C4-2B (cell line): Measurements from ENCODE around the gene RTTN.

Source experiments
- H3K27ac ChIP-seq: fragments of 450-650 bp; 2 replicates; pipeline ENCODE4 v1.5.1; 2017
- ZFX ChIP-seq: fragments of 450-650 bp; IDR thresholded peaks from 2 replicates; pipeline ENCODE4 v1.6.1; 2017
- TF ChIP-seq, protein P1 (sequence below): fragments of 450-650 bp; conservative IDR thresholded peaks from 2 replicates; pipeline ENCODE4 v1.5.1; 2017; ENCODE audit warnings: mild to moderate bottlenecking

The RTTN gene

DNA sequence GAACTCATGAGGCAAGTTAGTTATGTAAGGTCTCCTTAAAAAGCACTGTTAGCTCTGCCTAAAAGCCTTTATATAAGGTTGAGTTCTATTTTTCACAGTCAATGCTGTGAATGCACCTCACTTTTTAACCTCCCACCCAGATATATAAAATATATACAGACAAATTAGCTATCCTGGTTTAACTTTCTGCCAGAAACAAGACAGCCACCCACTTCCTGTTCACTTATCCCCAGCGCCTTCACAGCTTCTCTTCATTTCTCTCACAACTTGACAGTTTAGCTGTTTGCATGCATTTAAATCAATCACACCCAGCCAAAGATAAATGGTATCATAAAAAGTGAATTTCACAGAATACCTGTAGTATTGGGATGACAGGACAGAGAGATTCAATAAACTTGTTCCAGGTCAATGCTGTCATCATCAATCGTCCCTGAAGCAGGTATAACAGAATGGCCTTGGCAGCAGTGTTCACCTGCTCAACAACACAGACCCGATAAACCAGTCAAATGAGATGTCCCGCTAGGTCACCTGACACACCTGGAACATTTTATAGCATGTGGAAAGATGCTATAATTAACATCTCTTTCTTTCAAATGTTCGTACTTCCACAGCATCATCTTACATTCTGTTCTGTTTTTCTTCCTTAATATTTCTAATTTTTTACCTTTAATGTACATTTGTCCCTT lies 55.7 kb downstream of the RTTN start:
- H3K27ac ChIP-seq: no peak overlapping the region

DNA sequence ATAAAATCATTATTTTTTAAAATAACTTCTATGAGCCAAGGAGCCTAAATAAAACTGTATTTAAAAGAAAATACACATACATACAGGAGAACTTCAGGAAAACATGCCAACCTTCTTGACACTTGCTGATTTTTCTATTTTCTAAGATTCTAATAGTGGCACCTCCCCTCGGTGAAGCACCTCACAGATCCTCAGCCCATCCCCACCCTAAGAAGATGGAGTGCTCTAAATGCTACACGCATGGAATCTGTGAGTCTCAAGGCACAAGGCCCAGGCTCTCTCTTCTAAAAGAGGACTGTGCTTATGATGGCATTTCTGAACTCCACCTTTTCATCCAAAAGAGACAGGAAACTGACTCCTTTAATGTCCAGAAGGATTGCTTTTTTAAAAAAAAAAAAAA lies 56.3 kb downstream of the RTTN start:
- no peak overlapping the region for H3K27ac ChIP-seq
- TF ChIP-seq, protein P1, sequence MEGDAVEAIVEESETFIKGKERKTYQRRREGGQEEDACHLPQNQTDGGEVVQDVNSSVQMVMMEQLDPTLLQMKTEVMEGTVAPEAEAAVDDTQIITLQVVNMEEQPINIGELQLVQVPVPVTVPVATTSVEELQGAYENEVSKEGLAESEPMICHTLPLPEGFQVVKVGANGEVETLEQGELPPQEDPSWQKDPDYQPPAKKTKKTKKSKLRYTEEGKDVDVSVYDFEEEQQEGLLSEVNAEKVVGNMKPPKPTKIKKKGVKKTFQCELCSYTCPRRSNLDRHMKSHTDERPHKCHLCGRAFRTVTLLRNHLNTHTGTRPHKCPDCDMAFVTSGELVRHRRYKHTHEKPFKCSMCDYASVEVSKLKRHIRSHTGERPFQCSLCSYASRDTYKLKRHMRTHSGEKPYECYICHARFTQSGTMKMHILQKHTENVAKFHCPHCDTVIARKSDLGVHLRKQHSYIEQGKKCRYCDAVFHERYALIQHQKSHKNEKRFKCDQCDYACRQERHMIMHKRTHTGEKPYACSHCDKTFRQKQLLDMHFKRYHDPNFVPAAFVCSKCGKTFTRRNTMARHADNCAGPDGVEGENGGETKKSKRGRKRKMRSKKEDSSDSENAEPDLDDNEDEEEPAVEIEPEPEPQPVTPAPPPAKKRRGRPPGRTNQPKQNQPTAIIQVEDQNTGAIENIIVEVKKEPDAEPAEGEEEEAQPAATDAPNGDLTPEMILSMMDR: no peak
- TF ChIP-seq ZFX: no peak

More for the DNA sequence above, 55.7 kb downstream of the RTTN start:
- TF ChIP-seq, protein P1: no peak
- TF ChIP-seq ZFX: no peak

DNA sequence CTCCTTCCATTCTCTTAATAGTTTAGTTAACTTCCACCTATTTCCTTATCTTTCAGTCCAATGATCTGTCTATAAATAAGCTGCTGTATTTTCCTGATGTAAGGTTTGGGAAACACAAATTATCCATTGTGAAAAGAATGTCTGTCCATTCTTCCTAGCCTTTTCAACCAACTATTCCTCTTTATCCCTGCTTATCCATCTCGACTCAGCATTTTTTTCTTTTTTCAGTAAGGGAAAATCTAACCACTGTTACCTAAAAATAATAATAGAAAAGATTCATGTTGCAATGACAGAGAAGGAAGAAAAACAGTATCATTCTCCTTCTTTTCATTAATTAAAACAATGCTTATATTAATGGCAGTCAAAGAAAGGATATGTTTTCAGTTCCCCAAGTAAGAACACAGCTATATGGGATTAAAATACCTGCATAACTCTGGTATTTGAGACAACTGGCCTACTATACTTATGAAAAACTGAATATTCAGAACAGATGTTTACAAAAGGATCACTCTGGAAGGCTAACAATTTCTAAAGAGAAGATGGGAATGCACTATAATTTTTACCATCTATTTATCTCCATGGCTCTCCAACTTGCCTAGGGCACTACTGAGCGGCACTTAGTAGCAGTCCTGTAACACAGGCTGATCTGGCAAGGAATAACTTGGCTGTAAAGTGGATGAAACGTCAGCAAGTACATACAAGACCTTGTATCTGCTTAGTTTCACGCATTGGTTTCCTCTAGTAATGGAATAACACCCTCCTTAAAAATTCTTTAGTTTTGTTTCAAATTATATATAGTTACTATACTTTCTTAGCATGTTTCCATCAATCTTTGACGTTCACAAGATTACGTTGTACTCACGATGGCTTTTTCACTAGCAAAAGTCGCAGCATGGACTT lies 57.2 kb downstream of the RTTN start:
- TF ChIP-seq ZFX: no peak
- TF ChIP-seq, protein P1: no peak
- no peak overlapping the region for H3K27ac ChIP-seq

DNA sequence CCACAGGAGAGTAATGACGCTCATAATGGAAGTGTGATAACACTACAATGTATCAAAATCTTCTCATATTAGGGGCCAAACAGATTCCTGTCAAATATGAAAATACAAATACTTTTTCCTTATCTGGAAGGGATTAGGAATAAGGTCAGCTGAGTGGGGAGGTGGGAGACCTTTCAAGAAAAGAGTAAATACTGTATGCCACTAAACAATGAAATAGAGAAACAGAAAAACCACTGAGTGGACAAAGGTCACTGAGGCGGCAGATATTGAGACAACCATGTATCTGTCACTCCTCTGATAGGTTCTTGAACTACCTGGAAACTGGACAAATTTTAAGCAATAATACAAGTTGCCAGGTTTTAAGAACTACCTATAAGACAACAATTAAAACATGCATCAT lies 59.3 kb downstream of the RTTN start:
- H3K27ac ChIP-seq: no peak overlapping the region
- TF ChIP-seq, protein P1: no peak
- no peak for TF ChIP-seq ZFX

DNA sequence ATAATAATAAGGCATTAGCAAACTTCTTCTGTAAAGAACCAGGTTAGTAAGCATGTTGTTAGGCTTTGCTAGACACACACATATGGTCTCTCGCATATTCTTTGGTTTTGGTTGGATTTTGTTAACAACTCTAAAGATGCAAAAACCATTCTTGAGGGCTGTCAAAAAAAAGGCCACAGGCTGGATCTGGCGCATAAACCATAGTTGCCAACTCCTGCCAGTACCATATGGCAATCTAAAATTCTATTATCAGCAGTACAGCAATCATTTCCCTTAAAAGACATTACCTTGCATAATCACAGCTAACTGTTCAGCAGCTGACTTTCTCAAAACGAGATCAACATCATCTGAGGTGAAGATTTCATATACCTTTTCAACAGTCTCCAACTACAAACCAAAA lies 63.5 kb downstream of the RTTN start:
- TF ChIP-seq, protein P1: no peak
- TF ChIP-seq ZFX: no peak
- no peak overlapping the region for H3K27ac ChIP-seq

DNA sequence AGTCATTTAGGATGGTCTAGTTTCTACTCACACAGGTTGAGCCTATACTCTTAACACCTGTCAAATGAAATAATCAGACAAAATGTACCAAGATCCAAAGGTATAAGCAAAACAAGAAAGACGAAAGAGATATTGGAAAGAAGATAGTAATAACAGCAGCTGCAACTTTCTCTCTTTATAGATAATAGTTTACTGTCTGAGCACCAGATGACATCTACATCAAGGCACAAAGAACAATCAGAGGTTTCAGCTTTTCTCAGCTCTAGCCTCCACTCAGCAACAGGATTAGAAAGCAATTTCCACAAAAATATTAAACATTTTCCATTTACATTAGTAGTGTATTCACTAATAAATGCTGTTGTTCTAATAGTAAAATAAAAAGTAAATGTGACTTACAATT lies 66.3 kb downstream of the RTTN start:
- TF ChIP-seq, protein P1: no peak
- no peak for TF ChIP-seq ZFX

DNA sequence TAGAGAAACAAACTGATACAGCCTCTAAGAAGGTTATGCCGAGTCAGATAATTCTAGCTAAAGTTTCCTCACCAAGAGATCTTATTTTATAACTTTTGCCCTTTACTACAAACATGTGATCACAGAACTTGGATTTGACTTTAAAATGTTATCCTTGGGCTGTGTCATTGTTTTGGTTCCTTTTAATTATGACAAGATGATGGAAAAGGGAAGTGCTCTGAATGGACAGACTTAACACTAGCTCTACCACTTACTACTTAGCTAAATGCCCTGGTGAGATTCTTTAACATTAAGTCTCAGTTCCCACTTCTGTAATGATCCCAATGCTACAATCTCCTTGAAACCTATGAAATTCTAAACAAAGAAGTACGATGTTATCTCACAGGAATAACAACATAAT lies 69.9 kb downstream of the RTTN start:
- no peak overlapping the region for H3K27ac ChIP-seq
- TF ChIP-seq, protein P1: no peak
- no peak for TF ChIP-seq ZFX

More for the DNA sequence above, 66.3 kb downstream of the RTTN start:
- H3K27ac ChIP-seq: no peak overlapping the region
